Lung microvascular endothelial cell (primary cell): ENCODE results near the gene CCDC88C. TPM values are rescaled to one million over a fixed set of nuclear protein-coding genes. Genes with fewer than 3 reads are reported as not detected.
A peak's percentile ranks its signal among the peaks of the same experiment; 100 is the strongest.

Experiments used
- DNase-seq, 2 donors: peaks; one replicate each; pipeline versions ENCODE4 v3.0.0 to v3.0.0-alpha.2; 2010; ENCODE audit warnings: low read depth in 2 of 2
- total RNA-seq: library from RNA; depleted of rRNA; stranded (reverse); fragments of >200 nt; gene quantifications from 2 replicates; pipeline ENCODE4 v1.2.1, GENCODE V29; 2014

Gene CCDC88C
- total RNA-seq, 1 donor from 2014 or later = 13.7 TPM

DNA sequence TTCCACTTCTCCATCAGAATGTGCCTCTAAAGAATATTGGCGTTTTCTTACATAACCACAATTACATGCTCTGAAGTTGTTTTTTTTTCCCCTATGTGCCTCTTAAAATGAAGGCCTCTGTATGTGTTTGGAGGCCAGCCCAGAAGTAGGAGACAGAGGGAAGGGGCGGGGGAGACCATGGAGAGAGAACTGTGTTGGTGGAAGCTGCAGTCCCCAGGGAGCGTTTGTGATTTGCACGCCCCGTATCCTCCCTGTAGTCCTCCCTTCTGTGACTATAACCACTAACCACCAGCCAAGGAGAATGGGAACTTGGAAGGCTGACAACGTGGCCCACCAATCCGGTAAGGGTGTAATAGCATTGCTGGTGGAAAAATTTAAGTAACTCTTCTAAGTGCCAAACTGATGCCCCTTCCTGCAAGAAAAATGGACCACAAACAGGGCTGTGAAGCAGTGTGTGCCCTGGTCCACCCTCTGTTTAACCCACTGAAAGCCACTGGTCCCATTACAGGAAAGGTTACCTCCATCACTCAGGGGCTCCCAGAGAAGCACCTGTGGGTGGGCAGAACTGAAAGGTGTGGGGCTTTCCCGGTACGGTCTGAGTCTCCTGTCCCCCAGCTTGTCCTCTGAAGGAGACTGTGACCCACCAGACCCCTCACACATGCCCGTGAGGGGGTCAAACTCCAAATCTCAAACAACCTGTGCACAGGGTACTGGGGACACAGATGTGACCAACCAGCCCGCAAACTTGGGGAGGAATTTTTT lies 36.8 kb downstream of the CCDC88C start:
- DNase-seq = no peak

DNA sequence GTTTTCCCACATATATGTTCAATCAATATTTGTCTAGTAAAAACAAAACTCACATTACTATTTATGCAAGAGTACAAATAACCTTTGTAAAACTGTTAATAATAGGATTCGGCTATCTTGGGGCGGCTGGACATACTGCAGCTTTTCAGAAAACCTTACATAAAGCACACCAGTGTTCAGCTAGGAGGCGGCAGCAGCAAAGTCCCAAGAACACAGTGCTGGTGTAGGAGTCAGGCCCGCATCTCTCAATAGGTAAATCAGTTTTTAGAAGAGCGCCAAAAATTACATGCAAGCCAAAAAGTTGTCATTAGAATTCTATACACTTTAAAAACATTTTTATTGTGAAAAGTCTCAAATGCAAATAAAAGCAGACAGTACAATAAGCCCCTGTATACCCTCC lies 37.5 kb downstream of the CCDC88C start:
- no peak for DNase-seq

DNA sequence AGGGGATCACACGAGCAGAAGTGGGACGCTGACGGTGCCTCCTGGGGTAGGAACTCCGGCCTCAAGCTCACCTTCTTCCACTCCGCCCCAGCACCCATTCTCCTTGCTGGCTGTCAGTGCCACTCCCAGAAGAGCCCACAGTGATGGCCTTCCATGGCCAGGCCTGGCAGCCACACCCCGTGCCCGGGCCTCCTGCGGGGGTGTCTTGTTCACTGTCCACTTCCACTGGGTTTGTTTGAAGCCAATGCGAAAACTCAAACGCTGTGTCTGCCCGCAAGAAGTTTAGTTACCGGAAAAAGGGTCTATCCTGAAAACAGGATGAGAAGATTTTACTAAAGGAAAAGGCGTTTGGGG lies 38.1 kb downstream of the CCDC88C start:
- DNase-seq = no peak

DNA sequence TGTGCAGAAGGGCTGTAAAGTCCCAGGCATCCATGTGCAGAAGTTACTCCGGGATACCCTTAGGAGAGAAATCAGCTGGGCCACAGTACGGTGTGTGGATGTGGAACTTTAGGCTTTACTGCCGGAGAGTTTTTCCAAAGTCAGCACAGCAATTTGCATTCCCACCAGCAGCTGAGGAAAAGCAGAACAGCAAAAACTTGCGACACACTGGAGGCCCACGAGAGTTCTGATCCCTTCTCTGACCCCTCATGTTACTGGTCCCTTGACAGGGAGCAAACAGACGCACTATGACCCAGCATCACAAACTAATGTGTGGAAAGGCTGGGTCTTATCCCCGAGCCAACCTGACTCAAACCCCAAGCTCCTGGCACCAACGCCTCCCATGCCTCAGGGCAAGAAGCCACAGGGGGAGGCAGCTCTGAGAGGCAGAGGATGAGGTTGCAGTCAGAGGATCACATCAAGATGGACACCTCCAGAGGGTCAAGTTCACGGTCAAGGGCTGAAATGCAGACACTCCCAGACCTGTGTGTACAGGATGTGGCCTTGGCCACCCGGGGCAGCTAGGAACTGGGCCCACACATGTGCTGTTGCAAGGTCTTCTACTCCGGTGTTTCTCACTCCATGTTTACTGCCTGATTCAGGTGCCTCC lies 38.6 kb downstream of the CCDC88C start:
- DNase-seq = no peak

DNA sequence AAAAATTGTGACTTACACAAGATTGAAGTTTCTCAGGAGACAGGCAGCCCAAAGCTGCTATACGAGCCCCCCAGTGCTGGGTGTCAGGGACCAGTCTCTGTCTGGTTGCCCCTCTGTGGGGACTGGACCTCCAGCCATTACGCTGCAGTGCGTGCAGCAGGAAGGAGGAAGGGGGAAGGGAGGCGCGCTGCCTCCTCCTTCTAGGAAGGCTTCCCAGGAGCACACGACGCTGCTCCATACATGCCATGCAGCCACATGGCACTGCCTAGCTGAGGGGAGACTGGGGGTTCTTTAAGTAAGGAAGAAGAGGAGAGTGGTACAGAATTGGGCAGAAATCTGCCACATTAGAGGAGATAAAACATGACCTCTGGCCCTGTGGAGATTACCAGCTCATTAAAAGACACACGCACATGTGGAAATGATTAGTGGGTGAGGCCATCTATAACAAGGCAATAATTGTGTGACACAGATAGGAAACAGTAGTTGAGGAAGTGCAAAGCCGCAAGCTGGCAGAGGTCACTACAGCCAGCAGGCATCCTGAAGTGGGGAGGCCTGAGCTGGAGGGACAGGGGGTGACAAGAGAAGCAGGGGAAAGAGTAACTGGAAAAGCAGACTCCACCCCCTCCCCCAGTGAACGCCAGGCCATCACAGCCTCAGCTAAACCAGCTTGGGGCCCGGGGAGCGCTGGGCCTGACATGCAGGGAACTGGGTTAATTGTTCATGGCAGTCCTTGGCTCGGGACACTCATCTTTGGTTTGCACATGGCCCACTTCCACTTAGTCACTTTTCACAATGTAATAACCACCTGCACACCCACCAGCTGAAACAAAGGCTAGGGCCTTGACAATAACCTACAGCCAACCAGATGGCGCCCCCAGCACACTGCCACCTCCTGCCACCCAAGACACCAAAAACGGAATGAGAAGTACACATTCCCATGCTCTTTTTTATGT lies 39.6 kb downstream of the CCDC88C start:
- DNase-seq = peak; percentile 36 to 37

DNA sequence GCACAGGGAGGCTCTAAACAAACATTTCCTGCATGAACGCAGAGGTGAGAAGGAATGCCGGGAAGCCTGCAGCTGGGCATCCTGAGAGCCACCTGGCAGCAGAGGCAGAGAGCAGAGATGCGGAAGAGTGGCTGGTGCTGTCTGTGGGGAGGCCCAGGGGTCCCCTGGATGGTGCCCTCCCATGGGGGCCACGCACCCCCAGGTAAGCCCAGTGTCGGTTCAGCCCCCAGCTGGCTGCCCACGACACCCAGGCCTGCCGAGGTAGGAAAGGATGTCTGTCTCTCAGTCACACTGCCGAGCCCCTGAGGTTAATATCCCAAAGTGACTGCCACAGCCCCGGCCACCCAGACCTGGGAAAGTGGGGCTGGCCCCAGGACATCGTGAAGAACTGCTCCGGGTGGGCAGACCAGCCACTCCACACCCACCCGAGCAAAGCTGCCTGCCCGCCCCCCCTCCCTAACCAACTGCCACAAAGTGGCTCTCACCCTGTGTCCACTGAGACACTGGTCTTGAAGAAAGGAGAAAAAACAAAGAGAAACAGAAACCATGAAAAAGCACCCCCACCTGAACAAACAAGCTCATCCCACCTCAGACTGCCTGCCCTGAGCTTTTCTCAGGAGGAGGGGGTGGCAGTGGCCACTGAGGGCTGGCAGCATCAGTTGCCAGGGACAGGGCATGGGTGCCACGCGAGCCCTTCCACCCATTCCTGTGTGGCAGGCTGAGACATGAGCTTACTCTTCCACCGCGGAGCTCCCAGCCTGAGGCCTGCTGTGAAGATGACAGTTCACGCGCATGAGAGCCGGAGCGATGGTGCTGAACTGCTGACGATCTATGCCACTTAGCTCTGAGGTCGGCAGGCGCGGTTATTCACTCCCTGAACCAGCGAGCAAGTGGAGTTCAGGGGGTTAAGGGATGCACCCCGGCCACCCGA lies 40.8 kb downstream of the CCDC88C start:
- no peak for DNase-seq

DNA sequence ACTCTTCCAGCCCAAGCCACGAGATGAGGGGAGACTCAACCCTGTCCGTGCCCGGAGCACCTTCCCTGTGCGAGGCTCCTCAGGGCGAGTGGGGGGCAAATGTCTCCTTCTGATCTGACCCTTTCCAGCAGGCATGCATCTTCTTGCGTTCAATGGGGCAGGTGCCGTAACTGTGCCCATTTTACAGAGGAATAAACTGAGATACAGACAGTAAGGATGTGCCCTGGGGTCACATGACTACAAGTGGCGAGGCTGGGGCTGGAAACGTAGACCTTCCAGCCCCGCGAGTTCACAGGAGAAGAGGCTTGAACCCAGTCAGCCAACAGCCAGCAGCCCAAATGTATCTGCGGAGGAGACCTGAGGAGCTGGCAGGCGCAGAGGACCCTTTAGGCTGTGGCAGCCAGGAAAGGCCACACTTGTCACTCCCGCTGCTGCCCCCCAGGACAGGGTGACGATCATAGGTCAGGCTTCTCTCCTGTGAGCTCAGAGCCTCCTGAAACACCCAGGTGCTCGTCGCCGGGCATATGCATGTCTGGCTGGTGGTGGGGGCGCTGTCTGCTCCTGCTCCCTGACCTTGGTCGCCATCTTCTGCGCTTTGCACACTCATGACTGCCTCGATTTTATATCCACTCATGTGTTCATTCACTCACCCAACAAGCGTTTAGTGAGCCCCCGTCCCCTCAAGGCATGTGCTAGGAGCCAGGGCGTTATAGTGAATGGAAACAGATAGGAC lies 41.7 kb downstream of the CCDC88C start:
- DNase-seq = no peak

DNA sequence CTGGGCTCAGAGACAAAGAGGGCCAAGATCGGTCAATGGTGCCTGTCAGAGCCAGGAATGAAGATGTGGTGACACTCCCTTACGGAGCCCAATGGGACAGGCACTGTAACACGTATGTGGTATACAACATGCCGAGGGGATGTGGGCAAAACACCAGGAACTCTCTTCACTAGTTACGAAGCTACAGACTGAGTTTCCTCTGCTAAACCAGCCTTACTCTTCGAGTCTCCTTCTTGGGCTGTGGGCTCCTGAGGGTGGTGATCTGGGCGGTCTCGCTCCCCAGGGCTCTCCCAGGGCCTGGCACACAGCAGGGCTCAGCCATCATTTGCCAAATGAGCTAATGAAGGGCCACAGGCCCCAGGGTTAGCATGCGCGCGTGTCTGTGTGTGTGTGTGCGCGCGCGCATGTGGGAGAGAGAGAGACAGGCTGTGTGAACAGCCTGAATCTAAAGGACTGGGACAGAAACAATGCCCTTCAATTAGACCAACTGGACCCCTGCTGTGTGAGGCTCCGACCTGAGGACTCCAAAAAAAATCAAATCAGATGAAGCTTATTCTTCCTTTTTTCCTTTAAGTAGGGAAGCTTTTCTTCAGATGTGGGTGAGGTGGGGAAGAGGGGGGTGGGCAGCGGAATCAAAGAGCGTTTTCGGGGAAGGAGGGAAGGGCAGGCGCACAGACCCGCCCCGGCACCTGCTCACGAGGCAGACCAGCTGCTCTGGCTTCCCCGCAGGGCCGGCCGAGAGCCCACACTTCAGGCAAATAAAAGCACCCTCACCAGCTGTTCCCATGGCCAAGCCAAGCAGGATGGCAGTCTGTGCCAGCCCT lies 42.5 kb downstream of the CCDC88C start:
- DNase-seq = no peak

DNA sequence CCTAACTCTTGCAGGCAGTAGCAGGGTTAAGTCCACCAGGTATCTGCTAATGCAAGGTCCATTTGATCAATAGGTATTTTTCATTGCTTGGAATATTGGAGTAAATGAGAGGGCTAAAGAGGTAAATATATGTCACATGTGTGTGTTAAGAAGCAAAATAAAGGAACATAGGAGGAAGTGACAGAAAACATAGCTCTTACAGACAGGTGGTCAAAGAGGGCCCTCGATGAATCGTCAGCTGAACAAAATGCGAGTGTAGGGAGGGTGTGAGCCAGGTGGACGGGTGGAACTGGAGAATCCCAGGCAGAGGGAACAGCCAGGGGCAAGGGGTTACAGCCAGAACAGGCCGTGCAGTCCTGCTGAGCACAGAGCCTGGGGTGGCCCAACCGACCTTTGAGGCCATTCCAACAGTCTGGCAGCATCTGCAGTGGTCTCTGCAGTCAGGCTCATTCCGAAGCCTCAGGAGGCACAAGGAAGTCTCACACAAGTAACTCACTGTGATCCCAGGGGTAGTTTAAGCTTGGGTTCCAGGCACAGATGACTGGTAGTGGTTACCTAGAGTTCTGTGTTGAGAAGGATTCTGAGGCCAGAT lies 43.2 kb downstream of the CCDC88C start:
- no peak for DNase-seq

DNA sequence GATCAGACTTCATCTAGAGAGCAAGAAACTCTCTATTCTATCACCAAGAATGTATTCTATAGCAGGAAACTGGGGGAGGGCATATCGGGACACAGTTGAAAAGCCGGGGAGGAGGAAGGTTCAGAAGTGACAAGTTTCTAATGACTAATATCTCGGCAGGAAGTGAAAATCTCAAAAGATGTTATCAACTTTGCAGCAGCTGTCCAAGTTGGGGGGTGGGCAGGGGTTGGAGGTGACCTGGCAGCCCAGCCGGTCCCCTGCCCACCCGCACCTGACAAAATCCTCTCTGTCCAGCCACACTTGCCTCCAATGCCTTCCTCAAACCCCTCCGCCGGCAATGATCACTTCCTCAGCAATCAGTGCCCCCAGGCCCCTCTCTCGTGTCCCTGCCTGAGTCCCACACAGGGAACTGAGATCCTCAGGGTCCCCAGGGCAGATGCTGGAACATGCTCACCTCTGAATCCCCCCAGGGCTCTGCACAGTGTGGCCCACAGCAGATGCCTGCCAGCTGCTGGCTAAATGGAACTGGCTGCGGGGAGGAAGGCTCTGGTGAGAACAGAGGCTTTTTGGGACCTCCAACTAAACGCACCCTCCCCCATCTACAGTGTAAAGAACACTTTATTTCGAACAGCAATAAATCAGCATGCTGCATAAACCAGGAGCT lies 43.9 kb downstream of the CCDC88C start:
- DNase-seq = peak in 1 of 2 donors; percentile 62

DNA sequence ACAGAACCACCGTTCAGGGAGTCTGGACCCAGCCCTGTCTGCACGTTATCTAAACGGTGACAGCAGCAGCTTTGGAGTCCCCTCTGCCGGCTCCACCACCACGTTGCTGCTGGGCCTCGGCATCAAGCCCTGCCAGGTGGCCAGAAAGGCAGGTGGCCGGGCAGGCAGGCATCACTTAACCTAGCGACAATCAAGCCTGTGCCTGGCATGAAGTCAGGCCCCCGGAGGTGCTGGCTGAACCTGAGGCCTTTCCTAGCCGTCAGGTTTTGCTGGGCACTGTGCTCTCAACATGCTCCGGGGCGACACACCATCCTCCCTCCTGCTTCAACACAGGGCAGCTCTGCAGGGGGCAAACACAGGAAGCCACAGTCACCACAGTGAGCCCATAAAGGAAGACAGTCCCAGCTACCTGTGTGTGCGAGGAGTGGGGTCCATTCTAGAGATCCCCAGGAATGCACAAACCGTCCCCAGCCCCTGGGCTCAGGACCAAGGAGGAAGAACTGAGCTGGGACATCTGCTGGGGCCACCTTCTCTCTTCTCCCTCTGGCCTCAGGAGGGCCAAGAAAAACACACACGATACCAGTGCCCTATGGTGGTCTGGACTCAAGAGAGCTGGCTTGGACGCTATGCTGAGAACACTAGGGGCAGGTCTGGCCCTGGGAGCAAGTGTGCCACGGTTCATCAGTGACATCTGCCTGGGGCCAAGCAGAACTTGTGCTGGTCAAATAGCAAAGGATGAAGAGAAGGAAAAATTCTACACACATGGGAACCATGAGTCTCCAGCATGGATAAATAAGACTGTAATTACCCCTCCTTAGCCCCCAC lies 44.7 kb downstream of the CCDC88C start:
- peak in 1 of 2 donors; percentile 15 for DNase-seq

DNA sequence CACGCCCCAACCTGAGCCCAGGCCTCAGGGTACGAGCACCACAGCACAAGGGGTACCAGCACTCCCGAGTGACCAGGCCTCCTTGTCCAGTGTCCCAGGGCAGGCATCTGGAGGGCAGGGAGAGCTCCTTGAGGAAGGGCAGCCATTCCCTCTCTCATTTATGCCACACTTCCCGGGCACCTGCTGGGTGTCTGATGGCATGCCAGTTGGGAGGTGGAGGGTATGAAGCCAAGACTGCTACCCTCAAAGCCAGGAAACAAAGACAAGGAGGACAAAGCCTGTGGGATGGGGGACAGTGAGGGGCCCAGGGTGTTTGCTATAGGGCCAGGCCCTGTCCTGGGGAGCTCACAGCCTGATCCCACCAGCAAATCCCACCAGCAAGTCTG lies 45.6 kb downstream of the CCDC88C start:
- no peak for DNase-seq

DNA sequence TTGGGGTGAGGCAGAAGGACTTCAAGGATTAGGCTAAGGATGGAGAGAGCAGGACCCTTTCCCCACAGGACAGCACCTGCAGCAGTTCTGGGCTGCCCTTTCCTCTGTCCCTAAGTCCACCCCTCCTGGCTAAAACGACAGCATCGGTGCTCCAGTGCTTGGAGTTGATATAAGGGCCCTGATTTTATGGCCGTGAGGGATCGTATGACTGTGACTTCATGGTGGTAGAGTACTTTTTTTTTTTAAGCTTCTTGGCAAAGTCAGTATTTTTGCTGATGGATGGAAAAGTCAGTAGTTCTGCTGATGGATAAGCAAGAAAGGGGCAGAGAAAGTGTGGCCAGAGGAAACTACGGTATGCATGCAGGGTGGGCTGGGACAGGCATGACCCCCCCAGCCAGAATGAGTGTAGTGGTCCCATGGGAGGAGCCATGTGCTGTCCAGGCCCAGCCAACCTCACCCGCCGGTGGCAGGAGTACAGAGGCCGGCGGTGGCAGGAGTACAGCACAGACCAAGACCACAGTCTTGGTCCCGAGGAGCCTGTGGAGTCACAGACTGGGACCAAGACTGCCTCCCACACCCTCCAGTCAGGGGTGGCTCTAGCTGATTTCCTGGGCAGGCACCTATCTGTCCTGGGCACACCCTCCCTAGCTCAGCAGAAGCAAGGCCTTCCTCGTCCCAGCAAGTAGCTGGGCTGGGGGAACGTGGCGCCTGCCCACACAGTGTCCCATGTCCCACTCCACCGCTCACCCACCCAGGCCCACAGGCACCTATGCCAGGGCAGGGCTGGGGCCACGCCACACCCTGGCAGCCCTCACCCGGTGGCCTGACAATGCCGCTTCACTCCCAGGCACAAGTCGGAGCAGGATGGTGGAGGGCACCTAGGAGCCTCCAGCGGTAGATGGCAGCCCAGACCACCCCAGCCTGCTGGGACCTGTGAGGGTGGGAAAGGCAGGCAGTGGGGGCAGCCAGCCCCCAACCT lies 46.3 kb downstream of the CCDC88C start:
- no peak for DNase-seq

DNA sequence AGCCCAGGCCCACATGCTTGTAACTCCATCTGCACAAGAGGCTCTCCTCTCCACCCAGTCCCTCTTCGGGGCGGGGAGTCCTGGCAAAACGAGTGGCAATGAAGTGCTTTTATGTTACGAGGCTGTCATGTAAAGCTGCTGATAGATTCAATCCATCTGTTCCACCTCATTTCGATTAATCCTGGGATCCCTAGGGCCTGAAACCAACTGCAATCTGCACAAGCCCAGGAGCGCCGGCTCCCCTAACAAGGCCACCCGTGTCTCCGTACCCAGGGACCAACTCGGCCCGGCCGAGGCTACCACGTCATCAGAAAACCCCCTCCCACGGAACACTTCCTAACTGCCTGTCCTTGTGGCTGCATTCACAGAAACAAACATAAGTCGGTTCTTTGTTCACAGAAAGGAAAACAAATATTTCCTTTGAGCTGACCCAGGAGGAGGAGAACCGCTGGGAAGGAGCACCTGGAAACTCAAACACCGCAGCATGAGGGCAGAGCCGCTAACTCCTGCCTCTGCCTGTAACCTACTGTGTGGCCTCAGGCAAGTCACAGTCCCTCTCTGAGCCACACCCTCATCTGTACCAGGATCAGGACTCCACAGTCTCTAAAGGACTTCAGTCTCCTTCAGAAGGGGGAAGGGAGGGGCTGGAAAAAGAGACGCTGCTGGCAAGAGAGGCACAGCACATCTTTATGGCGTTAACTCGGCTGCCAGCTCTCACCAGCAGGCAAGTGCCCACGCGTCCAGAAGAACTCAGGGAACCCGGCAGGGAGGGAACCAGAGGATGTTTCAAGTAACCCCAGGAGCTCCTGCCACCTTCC lies 47.8 kb downstream of the CCDC88C start:
- peak in 1 of 2 donors; percentile 42 for DNase-seq

DNA sequence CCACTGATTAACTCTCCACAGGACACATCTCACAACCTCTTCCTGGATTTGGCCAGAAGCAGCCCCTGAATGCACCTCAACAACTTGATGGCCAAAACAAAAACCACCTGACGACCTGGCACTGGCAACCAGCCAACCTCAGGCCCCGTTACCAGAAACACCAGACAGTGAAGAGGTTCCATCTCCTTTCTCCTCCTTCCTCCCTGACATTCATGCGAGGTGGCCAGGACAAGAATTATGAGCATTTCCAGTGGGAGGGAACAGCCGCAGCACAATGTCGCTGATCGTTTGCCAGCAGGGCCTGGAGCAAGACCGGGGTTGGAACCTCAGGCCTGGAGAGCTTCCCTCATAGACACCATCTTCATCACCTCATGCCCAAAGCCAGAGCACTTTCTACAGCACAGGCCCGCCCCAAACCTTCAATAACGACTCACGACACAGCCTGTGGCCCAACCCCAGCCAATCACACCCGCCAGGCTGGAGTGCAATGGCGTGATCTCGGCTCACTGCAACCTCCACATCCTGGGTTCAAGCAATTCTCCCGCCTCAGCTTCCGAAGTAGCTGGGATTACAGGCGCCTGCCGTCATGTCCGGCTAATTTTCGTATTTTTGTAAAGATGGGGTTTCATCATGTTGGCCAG lies 48.7 kb downstream of the CCDC88C start:
- no peak for DNase-seq
